ENCODE results near the gene SMYD4.

Gene SMYD4

DNA sequence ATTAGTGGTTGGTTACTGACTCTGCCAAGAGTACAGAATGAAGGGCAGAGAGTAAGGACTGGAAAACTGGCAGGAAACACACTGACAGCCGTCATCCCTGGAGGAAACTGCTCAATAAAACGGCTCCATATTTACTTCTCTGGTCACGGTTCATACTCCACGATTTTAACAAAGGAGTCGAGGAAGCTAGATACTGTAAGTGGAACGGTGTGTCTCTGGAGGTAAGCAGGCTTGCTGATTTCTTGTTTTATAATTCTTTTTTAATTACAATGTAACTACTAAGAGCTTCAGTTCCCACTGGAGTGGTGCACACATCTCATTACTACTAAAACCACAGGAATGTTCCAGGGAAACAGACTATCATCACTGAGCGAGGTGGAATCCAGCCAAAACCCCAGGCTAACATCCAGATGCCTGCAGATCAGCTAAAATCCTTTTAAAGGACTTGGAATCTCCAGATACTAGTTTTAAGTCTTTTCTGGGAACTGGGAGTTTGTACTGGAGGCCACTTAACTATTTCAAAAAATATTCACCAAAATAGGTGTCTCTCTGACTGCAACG is 50.1 kb downstream of the SMYD4 start:
- Histone ChIP-seq H3K4me2 (no peak overlapping the region), H2AFZ (ENCODE audit: low read depth) (no peak overlapping the region), H3K4me1 (ENCODE audit: low read depth, poor library complexity, severe bottlenecking) (no peaks in the 10 kb centered on the region), H3K27me3 (ENCODE audit: insufficient read depth, low read depth) (no peaks in the 10 kb centered on the region), H3K9ac (no peak overlapping the region), H4K20me1 (ENCODE audit: insufficient read depth) (no peaks in the 10 kb centered on the region), H3K36me3 (ENCODE audit: insufficient read depth) (no peaks in the 10 kb centered on the region), H3K4me3 (IDR thresholded peaks at IDR 0.05; ENCODE audit: insufficient read depth, low read depth, low read length) (no peak overlapping the region), H3K79me2 (ENCODE audit: insufficient read depth, low read depth) (no peaks in the 10 kb centered on the region), H3K27ac (no peak overlapping the region)
- TF ChIP-seq, protein P1, sequence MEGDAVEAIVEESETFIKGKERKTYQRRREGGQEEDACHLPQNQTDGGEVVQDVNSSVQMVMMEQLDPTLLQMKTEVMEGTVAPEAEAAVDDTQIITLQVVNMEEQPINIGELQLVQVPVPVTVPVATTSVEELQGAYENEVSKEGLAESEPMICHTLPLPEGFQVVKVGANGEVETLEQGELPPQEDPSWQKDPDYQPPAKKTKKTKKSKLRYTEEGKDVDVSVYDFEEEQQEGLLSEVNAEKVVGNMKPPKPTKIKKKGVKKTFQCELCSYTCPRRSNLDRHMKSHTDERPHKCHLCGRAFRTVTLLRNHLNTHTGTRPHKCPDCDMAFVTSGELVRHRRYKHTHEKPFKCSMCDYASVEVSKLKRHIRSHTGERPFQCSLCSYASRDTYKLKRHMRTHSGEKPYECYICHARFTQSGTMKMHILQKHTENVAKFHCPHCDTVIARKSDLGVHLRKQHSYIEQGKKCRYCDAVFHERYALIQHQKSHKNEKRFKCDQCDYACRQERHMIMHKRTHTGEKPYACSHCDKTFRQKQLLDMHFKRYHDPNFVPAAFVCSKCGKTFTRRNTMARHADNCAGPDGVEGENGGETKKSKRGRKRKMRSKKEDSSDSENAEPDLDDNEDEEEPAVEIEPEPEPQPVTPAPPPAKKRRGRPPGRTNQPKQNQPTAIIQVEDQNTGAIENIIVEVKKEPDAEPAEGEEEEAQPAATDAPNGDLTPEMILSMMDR (conservative IDR thresholded peaks at IDR 0.05; ENCODE audit: low read depth, low read length) = no peak

DNA sequence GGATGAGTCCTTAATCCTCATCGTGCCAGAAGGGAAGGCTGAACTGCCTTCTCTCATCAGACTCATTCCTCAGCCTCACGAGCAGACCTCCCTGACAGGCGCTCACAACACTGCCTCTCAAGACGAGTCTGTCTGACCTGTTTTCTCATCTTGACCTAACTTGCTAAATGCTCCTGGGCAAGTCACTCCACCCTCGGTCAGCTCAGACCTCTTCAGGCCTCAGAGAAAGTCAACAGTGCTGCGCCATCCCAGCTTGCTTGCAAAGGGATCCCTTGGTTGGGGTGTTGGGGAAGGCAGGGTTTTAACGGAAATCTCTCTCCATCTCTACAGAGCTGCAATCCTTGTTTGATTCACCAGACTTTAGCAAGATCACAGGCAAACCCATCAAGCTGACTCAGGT is 52.8 kb downstream of the SMYD4 start:
- H3K79me2 ChIP-seq (ENCODE audit: insufficient read depth, low read depth) = no peaks in the 10 kb centered on the region
- no peak overlapping the region for H3K4me2 ChIP-seq
- no peak overlapping the region for H2AFZ ChIP-seq (ENCODE audit: low read depth)
- no peak overlapping the region for H3K4me3 ChIP-seq (IDR thresholded peaks at IDR 0.05; ENCODE audit: insufficient read depth, low read depth, low read length)
- no peak overlapping the region for H3K27ac ChIP-seq
- H3K4me1 ChIP-seq (ENCODE audit: low read depth, poor library complexity, severe bottlenecking) = no peaks in the 10 kb centered on the region
- no peaks in the 10 kb centered on the region for H4K20me1 ChIP-seq (ENCODE audit: insufficient read depth)
- no peaks in the 10 kb centered on the region for H3K36me3 ChIP-seq (ENCODE audit: insufficient read depth)
- TF ChIP-seq, protein P1 (conservative IDR thresholded peaks at IDR 0.05; ENCODE audit: low read depth, low read length) = no peak
- H3K27me3 ChIP-seq (ENCODE audit: insufficient read depth, low read depth) = no peaks in the 10 kb centered on the region
- no peak overlapping the region for H3K9ac ChIP-seq

DNA sequence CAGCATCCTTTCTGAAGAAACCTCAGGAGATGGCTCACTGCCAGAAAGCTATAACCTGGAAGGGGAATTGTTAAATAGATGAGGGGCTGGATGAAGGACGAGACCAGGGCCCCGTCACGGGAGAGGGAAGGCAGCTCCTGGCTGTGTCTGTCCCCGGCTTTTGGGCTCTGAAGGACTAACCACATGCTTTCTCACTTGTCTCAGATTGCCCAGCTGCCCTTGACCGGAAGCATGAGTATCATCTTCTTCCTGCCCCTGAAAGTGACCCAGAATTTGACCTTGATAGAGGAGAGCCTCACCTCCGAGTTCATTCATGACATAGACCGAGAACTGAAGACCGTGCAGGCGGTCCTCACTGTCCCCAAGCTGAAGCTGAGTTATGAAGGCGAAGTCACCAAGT is 53.4 kb downstream of the SMYD4 start:
- no peak overlapping the region for H3K27ac ChIP-seq
- no peak overlapping the region for H3K4me2 ChIP-seq
- H3K4me3 ChIP-seq (IDR thresholded peaks at IDR 0.05; ENCODE audit: insufficient read depth, low read depth, low read length) = no peak overlapping the region
- H3K79me2 ChIP-seq (ENCODE audit: insufficient read depth, low read depth) = no peaks in the 10 kb centered on the region
- TF ChIP-seq, protein P1 (conservative IDR thresholded peaks at IDR 0.05; ENCODE audit: low read depth, low read length) = no peak
- no peaks in the 10 kb centered on the region for H3K36me3 ChIP-seq (ENCODE audit: insufficient read depth)
- no peak overlapping the region for H3K9ac ChIP-seq
- no peak overlapping the region for H2AFZ ChIP-seq (ENCODE audit: low read depth)
- no peaks in the 10 kb centered on the region for H4K20me1 ChIP-seq (ENCODE audit: insufficient read depth)
- H3K27me3 ChIP-seq (ENCODE audit: insufficient read depth, low read depth) = no peaks in the 10 kb centered on the region
- no peaks in the 10 kb centered on the region for H3K4me1 ChIP-seq (ENCODE audit: low read depth, poor library complexity, severe bottlenecking)

DNA sequence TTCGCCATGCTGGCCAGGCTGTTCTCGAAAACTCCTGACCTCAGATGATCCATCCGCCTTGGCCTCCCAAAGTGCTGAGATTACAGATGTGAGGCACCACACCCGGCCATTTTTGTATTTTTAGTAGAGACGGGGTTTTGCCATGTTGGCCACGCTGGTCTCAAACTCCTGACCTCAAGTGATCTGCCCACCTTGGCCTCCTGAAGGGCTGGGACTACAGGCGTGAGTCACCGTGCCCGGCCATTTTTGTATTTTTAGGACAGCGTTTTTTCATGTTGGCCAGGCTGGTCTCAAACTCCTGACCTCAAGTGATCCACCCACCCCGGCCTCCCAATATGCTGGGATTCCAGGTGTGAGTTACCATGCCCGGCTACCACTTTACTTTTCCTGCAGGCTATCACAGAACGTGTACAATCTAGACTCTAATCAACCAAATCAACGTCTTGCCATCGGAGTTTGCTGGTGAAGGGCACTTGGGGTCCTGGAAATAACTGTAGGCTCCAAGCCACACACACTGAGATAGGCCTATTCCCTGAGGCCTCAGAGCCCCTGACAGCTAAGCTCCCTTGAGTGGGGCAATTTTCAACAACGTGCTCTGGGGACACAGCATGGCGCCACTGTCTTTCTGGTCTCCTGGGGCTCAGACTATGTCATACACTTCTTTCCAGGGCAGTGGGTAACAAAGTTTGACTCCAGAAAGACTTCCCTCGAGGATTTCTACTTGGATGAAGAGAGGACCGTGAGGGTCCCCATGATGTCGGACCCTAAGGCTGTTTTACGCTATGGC is 55.1 kb downstream of the SMYD4 start:
- Histone ChIP-seq H3K4me2 (no peak overlapping the region), H2AFZ (ENCODE audit: low read depth) (no peak overlapping the region), H3K4me3 (IDR thresholded peaks at IDR 0.05; ENCODE audit: insufficient read depth, low read depth, low read length) (no peak overlapping the region), H3K36me3 (ENCODE audit: insufficient read depth) (no peaks in the 10 kb centered on the region), H3K27me3 (ENCODE audit: insufficient read depth, low read depth) (no peaks in the 10 kb centered on the region), H3K4me1 (ENCODE audit: low read depth, poor library complexity, severe bottlenecking) (no peaks in the 10 kb centered on the region), H3K79me2 (ENCODE audit: insufficient read depth, low read depth) (no peaks in the 10 kb centered on the region), H3K9ac (no peak overlapping the region), H4K20me1 (ENCODE audit: insufficient read depth) (no peaks in the 10 kb centered on the region), H3K27ac (no peak overlapping the region)
- TF ChIP-seq, protein P1 (conservative IDR thresholded peaks at IDR 0.05; ENCODE audit: low read depth, low read length) = no peak

All from KMS-11 (cell line).